HepG2 (cell line): Measurements from ENCODE around the gene TP53I3. TPM values are rescaled to one million over a fixed set of nuclear protein-coding genes. Genes with fewer than 3 reads are reported as not detected.
A peak's percentile ranks its signal among the peaks of the same experiment; 100 is the strongest.

ENCODE experiments used
- ARNT ChIP-seq: fragments of 450-650 bp; IDR thresholded peaks from 2 replicates; pipeline ENCODE4 v1.6.1; 2017
- FOXK2 ChIP-seq: fragments of 450-650 bp; IDR thresholded peaks from 2 replicates; pipeline ENCODE4 v1.6.1; 2016
- GABPB1 ChIP-seq: IDR thresholded peaks from 2 replicates; pipeline ENCODE4 v1.6.1; 2016; ENCODE audit warnings: mild to moderate bottlenecking, missing genetic modification reagents, moderate library complexity, missing compliant biosample characterization
- GFI1 ChIP-seq: sonication (generic); formaldehyde crosslinking; IDR thresholded peaks from 2 replicates; pipeline ENCODE4 v1.5.0; 2020; ENCODE audit warnings: missing genetic modification reagents, mild to moderate bottlenecking, borderline replicate concordance
- STAG1 ChIP-seq: sonication (generic); formaldehyde crosslinking; IDR thresholded peaks from 2 replicates; pipeline ENCODE4 v1.4.0; 2020; ENCODE audit warnings: missing genetic modification reagents
- TCF7L2 ChIP-seq: IDR thresholded peaks from 2 replicates; pipeline ENCODE4 v1.6.1; 2011; ENCODE audit warnings: mild to moderate bottlenecking, low read depth, low read length, moderate library complexity
- YEATS2 ChIP-seq: sonication (generic); formaldehyde crosslinking; IDR thresholded peaks from 2 replicates; pipeline ENCODE4 v1.4.0; 2020; ENCODE audit warnings: missing genetic modification reagents, borderline replicate concordance
- ZBTB21 ChIP-seq: sonication (generic); formaldehyde crosslinking; IDR thresholded peaks from 2 replicates; pipeline ENCODE4 v1.4.0; 2020; ENCODE audit warnings: missing genetic modification reagents
- ZBTB44 ChIP-seq: sonication (generic); formaldehyde crosslinking; IDR thresholded peaks from 2 replicates; pipeline ENCODE4 v1.4.0; 2020; ENCODE audit warnings: missing genetic modification reagents
- ZMYM4 ChIP-seq: sonication (generic); formaldehyde crosslinking; IDR thresholded peaks from 2 replicates; pipeline ENCODE4 v1.8.1; 2023; ENCODE audit warnings: mild to moderate bottlenecking, missing genetic modification reagents
- ZNF335 ChIP-seq: sonication (generic); formaldehyde crosslinking; IDR thresholded peaks from 2 replicates; pipeline ENCODE4 v1.4.0; 2020; ENCODE audit warnings: missing genetic modification reagents
- ZNF430 ChIP-seq: sonication (generic); formaldehyde crosslinking; IDR thresholded peaks from 2 replicates; pipeline ENCODE4 v1.9.0; 2021; ENCODE audit warnings: mild to moderate bottlenecking, missing genetic modification reagents
- ZNF451 ChIP-seq: sonication (generic); formaldehyde crosslinking; IDR thresholded peaks from 2 replicates; pipeline ENCODE4 v1.5.0; 2020; ENCODE audit warnings: mild to moderate bottlenecking, missing genetic modification reagents
- ZNF883 ChIP-seq: sonication (generic); formaldehyde crosslinking; IDR thresholded peaks from 2 replicates; pipeline ENCODE4 v1.5.1; 2020; ENCODE audit warnings: mild to moderate bottlenecking, missing genetic modification reagents; ENCODE audit errors: not compliant biosample characterization
- polyA plus RNA-seq, 8 experiments: library from polyadenylated mRNA; depleted of rRNA in 3 of 8; stranded (reverse) in 7 of 8; unstranded in 1 of 8; fragments of >200 nt; fragmentation: Illumina TruSeq in 4 of 8; extraction: Trizol in 4 of 8; gene quantifications; 2 replicates each; pipeline versions ENCODE4 v1.2.1 to v1.2.3, GENCODE V29; 2011 to 2016; ENCODE audit warnings: low read depth in 4 of 8, missing spikeins in 1 of 8, mixed read lengths in 1 of 8; ENCODE audit not compliant: insufficient read depth in 1 of 8
- total RNA-seq, 5 experiments: library from RNA; depleted of rRNA; stranded (reverse); fragments of >200 nt; fragmentation: Illumina TruSeq; extraction: Trizol; gene quantifications; 2 replicates each; pipeline ENCODE4 v1.2.3, GENCODE V29; 2016; ENCODE audit warnings: low read depth in 1 of 5
- TF ChIP-seq, protein P1 (sequence below): fragments of 450-650 bp; IDR thresholded peaks from 2 replicates; pipeline ENCODE4 v1.6.1; 2016
- TF ChIP-seq, protein P2 (sequence below): IDR thresholded peaks from 2 replicates; pipeline ENCODE4 v1.6.1; 2016; ENCODE audit warnings: mild to moderate bottlenecking
- TF ChIP-seq, protein P3 (sequence below): IDR thresholded peaks from 2 replicates; pipeline ENCODE4 v1.6.1; 2012; ENCODE audit warnings: low read length, improper control_type of control experiment
- TF ChIP-seq, protein P4 (sequence below): sonication (generic); formaldehyde crosslinking; IDR thresholded peaks from 2 replicates; pipeline ENCODE4 v1.5.0; 2020; ENCODE audit warnings: missing genetic modification reagents
- TF ChIP-seq, protein P5 (sequence below): sonication (generic); formaldehyde crosslinking; IDR thresholded peaks from 2 replicates; pipeline ENCODE4 v1.4.0; 2020; ENCODE audit warnings: missing genetic modification reagents

TP53I3 gene
- total and polyA plus RNA-seq, 2 of the 13 experiments (the other 11 are each of a cell fraction or from before 2014, with no cell fraction given): 25.0 to 44.1 TPM

- TF ChIP-seq, protein P1, sequence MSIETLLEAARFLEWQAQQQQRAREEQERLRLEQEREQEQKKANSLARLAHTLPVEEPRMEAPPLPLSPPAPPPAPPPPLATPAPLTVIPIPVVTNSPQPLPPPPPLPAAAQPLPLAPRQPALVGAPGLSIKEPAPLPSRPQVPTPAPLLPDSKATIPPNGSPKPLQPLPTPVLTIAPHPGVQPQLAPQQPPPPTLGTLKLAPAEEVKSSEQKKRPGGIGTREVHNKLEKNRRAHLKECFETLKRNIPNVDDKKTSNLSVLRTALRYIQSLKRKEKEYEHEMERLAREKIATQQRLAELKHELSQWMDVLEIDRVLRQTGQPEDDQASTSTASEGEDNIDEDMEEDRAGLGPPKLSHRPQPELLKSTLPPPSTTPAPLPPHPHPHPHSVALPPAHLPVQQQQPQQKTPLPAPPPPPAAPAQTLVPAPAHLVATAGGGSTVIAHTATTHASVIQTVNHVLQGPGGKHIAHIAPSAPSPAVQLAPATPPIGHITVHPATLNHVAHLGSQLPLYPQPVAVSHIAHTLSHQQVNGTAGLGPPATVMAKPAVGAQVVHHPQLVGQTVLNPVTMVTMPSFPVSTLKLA: peak; percentile 49; the same call in 1 of the 2 replicates
- TF ChIP-seq, protein P2, sequence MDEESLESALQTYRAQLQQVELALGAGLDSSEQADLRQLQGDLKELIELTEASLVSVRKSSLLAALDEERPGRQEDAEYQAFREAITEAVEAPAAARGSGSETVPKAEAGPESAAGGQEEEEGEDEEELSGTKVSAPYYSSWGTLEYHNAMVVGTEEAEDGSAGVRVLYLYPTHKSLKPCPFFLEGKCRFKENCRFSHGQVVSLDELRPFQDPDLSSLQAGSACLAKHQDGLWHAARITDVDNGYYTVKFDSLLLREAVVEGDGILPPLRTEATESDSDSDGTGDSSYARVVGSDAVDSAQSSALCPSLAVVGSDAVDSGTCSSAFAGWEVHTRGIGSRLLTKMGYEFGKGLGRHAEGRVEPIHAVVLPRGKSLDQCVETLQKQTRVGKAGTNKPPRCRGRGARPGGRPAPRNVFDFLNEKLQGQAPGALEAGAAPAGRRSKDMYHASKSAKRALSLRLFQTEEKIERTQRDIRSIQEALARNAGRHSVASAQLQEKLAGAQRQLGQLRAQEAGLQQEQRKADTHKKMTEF (CRISPR knock-in tag): peak; percentile 30; the same call in 1 of the 2 replicates
- TF ChIP-seq ZNF430 (CRISPR knock-in tag) (peak; percentile 88), TCF7L2 (no peak), FOXK2 (no peak), GABPB1 (peak; percentile 95), STAG1 (CRISPR knock-in tag) (no peak), GFI1 (CRISPR knock-in tag) (peak; percentile 72; the same call in 1 of the 2 replicates), ARNT (no peak), ZNF451 (CRISPR knock-in tag) (no peak), YEATS2 (CRISPR knock-in tag) (peak; percentile 69), ZNF883 (peak; percentile 79), ZMYM4 (CRISPR knock-in tag) (peak; percentile 82), ZBTB44 (CRISPR knock-in tag) (no peak), ZNF335 (no peak; the same call in 1 of the 2 replicates), ZBTB21 (CRISPR knock-in tag) (no peak)
- TF ChIP-seq, protein P3, sequence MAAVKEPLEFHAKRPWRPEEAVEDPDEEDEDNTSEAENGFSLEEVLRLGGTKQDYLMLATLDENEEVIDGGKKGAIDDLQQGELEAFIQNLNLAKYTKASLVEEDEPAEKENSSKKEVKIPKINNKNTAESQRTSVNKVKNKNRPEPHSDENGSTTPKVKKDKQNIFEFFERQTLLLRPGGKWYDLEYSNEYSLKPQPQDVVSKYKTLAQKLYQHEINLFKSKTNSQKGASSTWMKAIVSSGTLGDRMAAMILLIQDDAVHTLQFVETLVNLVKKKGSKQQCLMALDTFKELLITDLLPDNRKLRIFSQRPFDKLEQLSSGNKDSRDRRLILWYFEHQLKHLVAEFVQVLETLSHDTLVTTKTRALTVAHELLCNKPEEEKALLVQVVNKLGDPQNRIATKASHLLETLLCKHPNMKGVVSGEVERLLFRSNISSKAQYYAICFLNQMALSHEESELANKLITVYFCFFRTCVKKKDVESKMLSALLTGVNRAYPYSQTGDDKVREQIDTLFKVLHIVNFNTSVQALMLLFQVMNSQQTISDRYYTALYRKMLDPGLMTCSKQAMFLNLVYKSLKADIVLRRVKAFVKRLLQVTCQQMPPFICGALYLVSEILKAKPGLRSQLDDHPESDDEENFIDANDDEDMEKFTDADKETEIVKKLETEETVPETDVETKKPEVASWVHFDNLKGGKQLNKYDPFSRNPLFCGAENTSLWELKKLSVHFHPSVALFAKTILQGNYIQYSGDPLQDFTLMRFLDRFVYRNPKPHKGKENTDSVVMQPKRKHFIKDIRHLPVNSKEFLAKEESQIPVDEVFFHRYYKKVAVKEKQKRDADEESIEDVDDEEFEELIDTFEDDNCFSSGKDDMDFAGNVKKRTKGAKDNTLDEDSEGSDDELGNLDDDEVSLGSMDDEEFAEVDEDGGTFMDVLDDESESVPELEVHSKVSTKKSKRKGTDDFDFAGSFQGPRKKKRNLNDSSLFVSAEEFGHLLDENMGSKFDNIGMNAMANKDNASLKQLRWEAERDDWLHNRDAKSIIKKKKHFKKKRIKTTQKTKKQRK: no peak; the same call in 1 of the 2 replicates
- TF ChIP-seq, protein P4, sequence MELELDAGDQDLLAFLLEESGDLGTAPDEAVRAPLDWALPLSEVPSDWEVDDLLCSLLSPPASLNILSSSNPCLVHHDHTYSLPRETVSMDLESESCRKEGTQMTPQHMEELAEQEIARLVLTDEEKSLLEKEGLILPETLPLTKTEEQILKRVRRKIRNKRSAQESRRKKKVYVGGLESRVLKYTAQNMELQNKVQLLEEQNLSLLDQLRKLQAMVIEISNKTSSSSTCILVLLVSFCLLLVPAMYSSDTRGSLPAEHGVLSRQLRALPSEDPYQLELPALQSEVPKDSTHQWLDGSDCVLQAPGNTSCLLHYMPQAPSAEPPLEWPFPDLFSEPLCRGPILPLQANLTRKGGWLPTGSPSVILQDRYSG: no peak; the same call in 1 of the 2 replicates
- TF ChIP-seq, protein P5, sequence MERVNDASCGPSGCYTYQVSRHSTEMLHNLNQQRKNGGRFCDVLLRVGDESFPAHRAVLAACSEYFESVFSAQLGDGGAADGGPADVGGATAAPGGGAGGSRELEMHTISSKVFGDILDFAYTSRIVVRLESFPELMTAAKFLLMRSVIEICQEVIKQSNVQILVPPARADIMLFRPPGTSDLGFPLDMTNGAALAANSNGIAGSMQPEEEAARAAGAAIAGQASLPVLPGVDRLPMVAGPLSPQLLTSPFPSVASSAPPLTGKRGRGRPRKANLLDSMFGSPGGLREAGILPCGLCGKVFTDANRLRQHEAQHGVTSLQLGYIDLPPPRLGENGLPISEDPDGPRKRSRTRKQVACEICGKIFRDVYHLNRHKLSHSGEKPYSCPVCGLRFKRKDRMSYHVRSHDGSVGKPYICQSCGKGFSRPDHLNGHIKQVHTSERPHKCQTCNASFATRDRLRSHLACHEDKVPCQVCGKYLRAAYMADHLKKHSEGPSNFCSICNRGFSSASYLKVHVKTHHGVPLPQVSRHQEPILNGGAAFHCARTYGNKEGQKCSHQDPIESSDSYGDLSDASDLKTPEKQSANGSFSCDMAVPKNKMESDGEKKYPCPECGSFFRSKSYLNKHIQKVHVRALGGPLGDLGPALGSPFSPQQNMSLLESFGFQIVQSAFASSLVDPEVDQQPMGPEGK (CRISPR knock-in tag): no peak; the same call in none of the 2 replicates
Observed at GRCh38 chr2:24046930-24047702, 37.5 kb downstream of the TP53I3 start, which contains the start of gene WDCP (continued).
